K562 (cell line): Measurements from ENCODE around the gene STAT4.

Source experiments
- ARID3B ChIP-seq: fragments of 250-450 bp; sonication (Bioruptor Pico); IDR thresholded peaks from 2 replicates; pipeline ENCODE4 v1.4.0; 2020; ENCODE audit warnings: borderline replicate concordance
- CEBPG ChIP-seq, 3 experiments: fragments of 200-800 bp in 1 of 3; sonication (Bioruptor generic) in 1 of 3; sonication (generic) in 1 of 3; formaldehyde crosslinking in 1 of 3; IDR thresholded peaks in 2 of 3; conservative IDR thresholded peaks in 1 of 3; 2 replicates each; pipeline versions ENCODE4 v1.6.1 to v1.8.0; 2016 to 2022; ENCODE audit warnings: missing compliant biosample characterization in 2 of 3, missing genetic modification characterization in 2 of 3, mild to moderate bottlenecking in 1 of 3, missing genetic modification reagents in 1 of 3
- CTCF ChIP-seq, 3 experiments: IDR thresholded peaks in 2 of 3; conservative IDR thresholded peaks in 1 of 3; 2 replicates each; pipeline ENCODE4 v1.5.1; 2011 to 2012; ENCODE audit warnings: low read length in 3 of 3, mild to moderate bottlenecking in 3 of 3, control low read depth in 2 of 3, improper control_type of control experiment in 1 of 3, inconsistent platforms in 1 of 3, low read depth in 1 of 3, mixed read lengths in 1 of 3, moderate library complexity in 1 of 3; ENCODE audit not compliant: insufficient read depth in 2 of 3
- EP300 ChIP-seq: IDR thresholded peaks from 2 replicates; pipeline ENCODE4 v1.6.1; 2012; ENCODE audit warnings: low read length, improper control_type of control experiment
- HCFC1 ChIP-seq: IDR thresholded peaks from 2 replicates; pipeline ENCODE4 v1.6.1; 2012; ENCODE audit warnings: low read depth, low read length, improper control_type of control experiment
- HDAC2 ChIP-seq: fragments of 450-650 bp; IDR thresholded peaks from 2 replicates; pipeline ENCODE4 v1.6.1; 2016; ENCODE audit warnings: mild to moderate bottlenecking
- MYNN ChIP-seq, 2 experiments: sonication (generic); formaldehyde crosslinking in 1 of 2; IDR thresholded peaks; 2 replicates each; pipeline versions ENCODE4 v1.5.0 to v1.6.1; 2016 to 2020; ENCODE audit warnings: antibody characterized with exemption in 1 of 2, missing genetic modification reagents in 1 of 2
- POLR2A ChIP-seq: fragments of 450-650 bp; conservative IDR thresholded peaks from 2 replicates; pipeline ENCODE4 v1.6.1; 2016
- SIN3A ChIP-seq, 2 experiments: fragments of 150-350 bp in 1 of 2; IDR thresholded peaks; 2 replicates each; pipeline ENCODE4 v1.6.1; 2011 to 2016; ENCODE audit warnings: borderline replicate concordance in 2 of 2, low read depth in 2 of 2, low read length in 2 of 2, mild to moderate bottlenecking in 2 of 2, moderate library complexity in 2 of 2; ENCODE audit not compliant: control insufficient read depth in 1 of 2
- ZBTB11 ChIP-seq, 3 experiments: fragments of 200-800 bp in 1 of 3; fragments of 250-450 bp in 1 of 3; fragments of 450-650 bp in 1 of 3; sonication (Bioruptor Pico) in 1 of 3; sonication (Bioruptor generic) in 1 of 3; formaldehyde crosslinking in 1 of 3; IDR thresholded peaks; 2 replicates each; pipeline versions ENCODE4 v1.6.1 to v1.8.0; 2016 to 2022; ENCODE audit warnings: mild to moderate bottlenecking in 2 of 3, missing genetic modification characterization in 2 of 3, missing compliant biosample characterization in 1 of 3, moderate library complexity in 1 of 3
- ZBTB7A ChIP-seq: IDR thresholded peaks from 2 replicates; pipeline ENCODE4 v1.6.1; 2011; ENCODE audit warnings: low read depth, mild to moderate bottlenecking, low read length, moderate library complexity, borderline replicate concordance; ENCODE audit not compliant: control insufficient read depth
- ZNF354B ChIP-seq: fragments of 250-450 bp; sonication (Bioruptor Pico); IDR thresholded peaks from 2 replicates; pipeline ENCODE4 v1.4.0; 2020
- ZNF655 ChIP-seq: fragments of 250-450 bp; sonication (Bioruptor Pico); IDR thresholded peaks from 2 replicates; pipeline ENCODE4 v1.5.0; 2021
- ZNF79 ChIP-seq: fragments of 250-450 bp; sonication (Bioruptor Pico); IDR thresholded peaks from 2 replicates; pipeline ENCODE4 v1.4.0; 2020; ENCODE audit warnings: low read depth, mild to moderate bottlenecking, moderate library complexity

- TF ChIP-seq POLR2A (no peak), ZNF655 (no peak), ZBTB11 (CRISPR knock-in tag; IDR thresholded peaks at IDR 0.05) (no peak), ZNF79 (CRISPR knock-in tag) (no peak), HDAC2 (no peak), HCFC1 (no peak), CEBPG (CRISPR knock-in tag; IDR thresholded peaks at IDR 0.05) (no peak), CEBPG (tag; conservative IDR thresholded peaks at IDR 0.05 in 1 of 2, IDR thresholded peaks at IDR 0.05 in 1 of 2) (no peak), CTCF (IDR thresholded peaks at IDR 0.05 in 2 of 3, conservative IDR thresholded peaks at IDR 0.05 in 1 of 3; ENCODE audit: insufficient read depth in 2 of 3, low read depth in 1 of 3, low read length in 3 of 3) (no peak), SIN3A (IDR thresholded peaks at IDR 0.05; ENCODE audit: borderline replicate concordance in 2 of 2, control insufficient read depth in 1 of 2, low read depth in 2 of 2, low read length in 2 of 2) (no peak), ZBTB7A (no peak), ARID3B (CRISPR knock-in tag) (no peak), EP300 (no peak), ZNF354B (CRISPR knock-in tag) (no peak), MYNN (IDR thresholded peaks at IDR 0.05) (no peak), MYNN (CRISPR knock-in tag; IDR thresholded peaks at IDR 0.05) (no peak)
These were observed 87.2 kb downstream of the STAT4 start for GRCh38 chr2:191063584-191063983.
